Smooth muscle cell (in vitro differentiated cells): ENCODE data around the gene ESR2. TPM values are rescaled to one million over a fixed set of nuclear protein-coding genes. Genes with fewer than 3 reads are reported as not detected.

ENCODE experiments used
- DNase-seq: peaks from one replicate; lab custom pipeline; 2025; ENCODE audit not compliant: unreplicated experiment; lab: John Stamatoyannopoulos, UW
- H2AFZ ChIP-seq: fragments of 200-600 bp; sonication (generic); 2 replicates; pipeline ENCODE4 v1.6.0; 2016; ENCODE audit warnings: antibody characterized with exemption, low read depth, mild to moderate bottlenecking
- H3F3A ChIP-seq: fragments of 200-600 bp; sonication (generic); 2 replicates; pipeline ENCODE4 v1.6.0; 2017; ENCODE audit warnings: antibody characterized with exemption, low read depth
- H3K27ac ChIP-seq: fragments of 200-600 bp; sonication (generic); 2 replicates; pipeline ENCODE4 v1.5.1; 2016; ENCODE audit warnings: low read depth, mild to moderate bottlenecking
- H3K27me3 ChIP-seq: fragments of 200-600 bp; sonication (generic); 2 replicates; pipeline ENCODE4 v1.6.1; 2016; ENCODE audit warnings: low read depth, mild to moderate bottlenecking
- H3K36me3 ChIP-seq: fragments of 200-600 bp; sonication (generic); 2 replicates; pipeline ENCODE4 v1.5.1; 2016; ENCODE audit warnings: low read depth
- H3K4me1 ChIP-seq: fragments of 200-600 bp; sonication (generic); 2 replicates; pipeline ENCODE4 v1.5.1; 2016; ENCODE audit warnings: low read depth
- H3K4me2 ChIP-seq: fragments of 200-600 bp; sonication (generic); 2 replicates; pipeline ENCODE4 v1.6.0; 2016; ENCODE audit warnings: mild to moderate bottlenecking
- H3K4me3 ChIP-seq: fragments of 200-600 bp; sonication (generic); 2 replicates; pipeline ENCODE4 v1.5.1; 2016; ENCODE audit warnings: mild to moderate bottlenecking
- H3K79me2 ChIP-seq: fragments of 200-600 bp; sonication (generic); 2 replicates; pipeline ENCODE4 v1.6.0; 2016; ENCODE audit warnings: low read depth, mild to moderate bottlenecking
- H3K9ac ChIP-seq: fragments of 200-600 bp; sonication (generic); 2 replicates; pipeline ENCODE4 v1.6.0; 2016; ENCODE audit warnings: low read depth
- H3K9me3 ChIP-seq: fragments of 200-600 bp; sonication (generic); replicated peaks from 2 replicates; pipeline ENCODE4 v1.5.1; 2016; ENCODE audit warnings: low read depth
- H4K20me1 ChIP-seq: fragments of 200-600 bp; sonication (generic); 2 replicates; pipeline ENCODE4 v1.6.0; 2016; ENCODE audit warnings: low read depth
- CTCF ChIP-seq: fragments of 200-600 bp; sonication (generic); IDR thresholded peaks from 2 replicates; pipeline ENCODE4 v1.5.1; 2017; ENCODE audit warnings: borderline replicate concordance, mild to moderate bottlenecking, antibody characterized with exemption; ENCODE audit not compliant: insufficient read depth, poor library complexity, severe bottlenecking
- WGBS: methylation state at CpG from one replicate; pipeline ENCODE4 v1.1.7; 2016; ENCODE audit warnings: low lambda C conversion rate; 5-methylcytosine and 5-hydroxymethylcytosine counted together
- polyA plus RNA-seq: library from polyadenylated mRNA; unstranded; fragments of >200 nt; fragmentation: Nextera tagmentation; extraction: Ambion mirVana; gene quantifications from 2 replicates; pipeline ENCODE4 v1.2.1, GENCODE V29; 2016
- total RNA-seq: library from RNA; depleted of rRNA; stranded (reverse); fragments of >200 nt; gene quantifications from 2 replicates; pipeline ENCODE4 v1.2.3, GENCODE V29; 2014

Gene ESR2
- total and polyA plus RNA-seq, 2 experiments from 2014 or later: not detected

- Histone ChIP-seq H3K27me3 (no peaks in the 10 kb centered on the region), H2AFZ (no peak overlapping the region)
Measured at GRCh38 chr14:64238631-64239030, 55.5 kb downstream of the ESR2 start.

GRCh38 chr14:64238049-64238448 lies 56.1 kb downstream of the ESR2 start:
- H3K9ac ChIP-seq: no peak overlapping the region
- no peak for DNase-seq
- H3K27me3 ChIP-seq: no peaks in the 10 kb centered on the region
- H3K79me2 ChIP-seq: no peaks in the 10 kb centered on the region
- no peaks in the 10 kb centered on the region for H3K9me3 ChIP-seq
- 82% methylated on average over 6 of the region's 6 CpGs for WGBS
- no peak overlapping the region for H3K4me3 ChIP-seq
- H3K36me3 ChIP-seq: no peaks in the 10 kb centered on the region
- H3K4me1 ChIP-seq: no peaks in the 10 kb centered on the region
- no peak overlapping the region for H3K27ac ChIP-seq
- no peak overlapping the region for H3K4me2 ChIP-seq
- H2AFZ ChIP-seq: no peak overlapping the region
- H3F3A ChIP-seq: no peaks in the 10 kb centered on the region
- H4K20me1 ChIP-seq: no peaks in the 10 kb centered on the region
- TF ChIP-seq CTCF: no peak

More at GRCh38 chr14:64238631-64239030, 55.5 kb downstream of the ESR2 start:
- Histone ChIP-seq H3K79me2 (no peaks in the 10 kb centered on the region), H3K9me3 (no peaks in the 10 kb centered on the region), H3K36me3 (no peaks in the 10 kb centered on the region), H4K20me1 (no peaks in the 10 kb centered on the region), H3F3A (no peaks in the 10 kb centered on the region), H3K4me3 (no peak overlapping the region), H3K4me2 (no peak overlapping the region), H3K9ac (no peak overlapping the region), H3K27ac (no peak overlapping the region), H3K4me1 (no peaks in the 10 kb centered on the region)
- no peak for TF ChIP-seq CTCF
- WGBS: 89% methylated on average over 2 of the region's 2 CpGs
- no peak for DNase-seq

GRCh38 chr14:64235652-64236640 lies 58.2 kb downstream of the ESR2 start:
- no peak for TF ChIP-seq CTCF
- Histone ChIP-seq H3K9ac (no peak overlapping the region), H4K20me1 (no peaks in the 10 kb centered on the region), H3K9me3 (no peaks in the 10 kb centered on the region), H3K36me3 (no peaks in the 10 kb centered on the region), H3K4me3 (no peak overlapping the region), H3K27ac (no peak overlapping the region), H3K4me2 (no peak overlapping the region), H3F3A (no peaks in the 10 kb centered on the region), H3K4me1 (no peaks in the 10 kb centered on the region), H3K79me2 (no peaks in the 10 kb centered on the region), H3K27me3 (no peaks in the 10 kb centered on the region), H2AFZ (no peak overlapping the region)
- 83% methylated on average over 13 of the region's 13 CpGs for WGBS
- no peak for DNase-seq
